ENCODE results near the gene DUSP12.

DUSP12 gene

GRCh38 chr1:161771973-161772372 is 22.4 kb downstream of the DUSP12 start:
- H3K4me2 ChIP-seq (ENCODE audit: low read length) = no peak overlapping the region
- no peak overlapping the region for H3K9ac ChIP-seq (ENCODE audit: low read length)
- peaks cover 42% of the 10 kb centered on the region for H4K20me1 ChIP-seq (ENCODE audit: insufficient read depth, low read length)
- H3K4me3 ChIP-seq (ENCODE audit: low read length) = no peak overlapping the region
- H3K4me1 ChIP-seq (ENCODE audit: low read length) = peaks cover 5% of the 10 kb centered on the region
- H3K27me3 ChIP-seq (ENCODE audit: low read depth, low read length) = no peaks in the 10 kb centered on the region
- no peak for TF ChIP-seq CTCF (IDR thresholded peaks at IDR 0.05; ENCODE audit: low read depth, low read length)
- no peak for TF ChIP-seq EZH2phosphoT487 (IDR thresholded peaks at IDR 0.05; ENCODE audit: low read depth)
- H3K27ac ChIP-seq (ENCODE audit: low read length) = no peak overlapping the region
- no peaks in the 10 kb centered on the region for H3K9me3 ChIP-seq (ENCODE audit: insufficient read depth, low read length)
- H3K36me3 ChIP-seq (replicated peaks; ENCODE audit: low read depth, low read length) = no peaks in the 10 kb centered on the region
- H2AFZ ChIP-seq (ENCODE audit: low read depth, low read length) = no peak overlapping the region
- peaks cover 93% of the 10 kb centered on the region for H3K79me2 ChIP-seq (ENCODE audit: low read length)

- H3K36me3 ChIP-seq (replicated peaks; ENCODE audit: low read depth, low read length) = no peaks in the 10 kb centered on the region
- H3K4me2 ChIP-seq (ENCODE audit: low read length) = no peak overlapping the region
- H3K4me3 ChIP-seq (ENCODE audit: low read length) = no peak overlapping the region
- no peak for TF ChIP-seq CTCF (IDR thresholded peaks at IDR 0.05; ENCODE audit: low read depth, low read length)
- no peak for TF ChIP-seq EZH2phosphoT487 (IDR thresholded peaks at IDR 0.05; ENCODE audit: low read depth)
- peaks cover 5% of the 10 kb centered on the region for H3K4me1 ChIP-seq (ENCODE audit: low read length)
- no peaks in the 10 kb centered on the region for H3K9me3 ChIP-seq (ENCODE audit: insufficient read depth, low read length)
- peaks cover 46% of the 10 kb centered on the region for H4K20me1 ChIP-seq (ENCODE audit: insufficient read depth, low read length)
- no peak overlapping the region for H3K9ac ChIP-seq (ENCODE audit: low read length)
- H3K27me3 ChIP-seq (ENCODE audit: low read depth, low read length) = no peaks in the 10 kb centered on the region
- H2AFZ ChIP-seq (ENCODE audit: low read depth, low read length) = no peak overlapping the region
- H3K79me2 ChIP-seq (ENCODE audit: low read length) = peaks cover 93% of the 10 kb centered on the region
- H3K27ac ChIP-seq (ENCODE audit: low read length) = no peak overlapping the region
These were observed 22.8 kb downstream of the DUSP12 start for GRCh38 chr1:161772397-161772796.

DNA sequence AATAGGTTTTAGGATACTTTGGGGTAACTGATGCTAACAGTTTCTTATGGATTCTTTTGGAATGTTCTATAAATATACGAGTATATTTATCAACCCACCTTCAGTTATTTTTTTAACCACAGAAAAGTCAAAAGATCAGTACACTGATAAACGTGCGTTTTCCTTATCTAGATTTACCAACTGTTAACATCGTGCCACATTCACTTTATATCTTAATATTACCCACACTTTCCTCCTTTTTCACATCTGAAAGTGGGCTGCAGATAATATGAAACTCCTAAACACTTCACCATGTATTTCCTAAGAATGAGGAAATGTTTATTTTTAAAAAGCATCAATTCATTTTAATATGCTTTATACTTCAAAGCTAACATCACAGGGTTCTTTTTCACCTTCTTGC is 24.2 kb downstream of the DUSP12 start:
- Histone ChIP-seq H3K27ac (ENCODE audit: low read length) (no peak overlapping the region), H4K20me1 (ENCODE audit: insufficient read depth, low read length) (peaks cover 57% of the 10 kb centered on the region)

DNA sequence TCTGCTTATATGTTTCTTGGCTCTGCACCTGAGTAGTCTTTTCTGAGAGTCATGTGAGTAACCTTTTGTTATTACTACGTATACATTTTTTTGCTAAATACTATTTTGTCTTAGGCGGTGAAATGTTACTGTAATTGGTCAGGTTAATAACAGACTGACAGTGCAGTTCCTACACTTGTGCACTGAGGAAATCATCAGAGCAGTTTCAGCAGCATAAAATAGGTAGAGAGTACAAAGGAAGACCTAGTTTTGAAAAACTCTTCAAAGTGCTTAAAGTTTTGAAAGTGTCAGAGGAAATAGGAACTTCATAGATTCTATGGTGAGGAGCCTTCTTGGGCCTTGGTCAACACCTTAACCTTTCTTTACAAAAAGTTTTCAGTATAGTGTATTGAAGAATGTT is 27.7 kb downstream of the DUSP12 start:
- Histone ChIP-seq H3K9ac (ENCODE audit: low read length) (no peak overlapping the region), H3K4me2 (ENCODE audit: low read length) (no peak overlapping the region), H3K79me2 (ENCODE audit: low read length) (peaks cover 58% of the 10 kb centered on the region), H3K4me1 (ENCODE audit: low read length) (peaks cover 42% of the 10 kb centered on the region), H3K4me3 (ENCODE audit: low read length) (no peak overlapping the region), H2AFZ (ENCODE audit: low read depth, low read length) (no peak overlapping the region), H3K9me3 (ENCODE audit: insufficient read depth, low read length) (no peaks in the 10 kb centered on the region), H3K36me3 (replicated peaks; ENCODE audit: low read depth, low read length) (no peaks in the 10 kb centered on the region), H3K27me3 (ENCODE audit: low read depth, low read length) (no peaks in the 10 kb centered on the region), H4K20me1 (ENCODE audit: insufficient read depth, low read length) (peaks cover 61% of the 10 kb centered on the region), H3K27ac (ENCODE audit: low read length) (no peak overlapping the region)
- TF ChIP-seq EZH2phosphoT487 (IDR thresholded peaks at IDR 0.05; ENCODE audit: low read depth) (no peak), CTCF (IDR thresholded peaks at IDR 0.05; ENCODE audit: low read depth, low read length) (no peak)

More for the DNA sequence above, 24.2 kb downstream of the DUSP12 start:
- no peak for TF ChIP-seq CTCF (IDR thresholded peaks at IDR 0.05; ENCODE audit: low read depth, low read length)
- no peak for TF ChIP-seq EZH2phosphoT487 (IDR thresholded peaks at IDR 0.05; ENCODE audit: low read depth)
- Histone ChIP-seq H3K9me3 (ENCODE audit: insufficient read depth, low read length) (no peaks in the 10 kb centered on the region), H3K4me3 (ENCODE audit: low read length) (no peak overlapping the region), H3K36me3 (replicated peaks; ENCODE audit: low read depth, low read length) (no peaks in the 10 kb centered on the region), H3K27me3 (ENCODE audit: low read depth, low read length) (no peaks in the 10 kb centered on the region), H3K79me2 (ENCODE audit: low read length) (peaks cover 88% of the 10 kb centered on the region), H3K4me1 (ENCODE audit: low read length) (peaks cover 16% of the 10 kb centered on the region), H3K4me2 (ENCODE audit: low read length) (no peak overlapping the region), H2AFZ (ENCODE audit: low read depth, low read length) (no peak overlapping the region), H3K9ac (ENCODE audit: low read length) (no peak overlapping the region)
